Measurements from ENCODE around the gene DDX5.

Gene DDX5

DNA sequence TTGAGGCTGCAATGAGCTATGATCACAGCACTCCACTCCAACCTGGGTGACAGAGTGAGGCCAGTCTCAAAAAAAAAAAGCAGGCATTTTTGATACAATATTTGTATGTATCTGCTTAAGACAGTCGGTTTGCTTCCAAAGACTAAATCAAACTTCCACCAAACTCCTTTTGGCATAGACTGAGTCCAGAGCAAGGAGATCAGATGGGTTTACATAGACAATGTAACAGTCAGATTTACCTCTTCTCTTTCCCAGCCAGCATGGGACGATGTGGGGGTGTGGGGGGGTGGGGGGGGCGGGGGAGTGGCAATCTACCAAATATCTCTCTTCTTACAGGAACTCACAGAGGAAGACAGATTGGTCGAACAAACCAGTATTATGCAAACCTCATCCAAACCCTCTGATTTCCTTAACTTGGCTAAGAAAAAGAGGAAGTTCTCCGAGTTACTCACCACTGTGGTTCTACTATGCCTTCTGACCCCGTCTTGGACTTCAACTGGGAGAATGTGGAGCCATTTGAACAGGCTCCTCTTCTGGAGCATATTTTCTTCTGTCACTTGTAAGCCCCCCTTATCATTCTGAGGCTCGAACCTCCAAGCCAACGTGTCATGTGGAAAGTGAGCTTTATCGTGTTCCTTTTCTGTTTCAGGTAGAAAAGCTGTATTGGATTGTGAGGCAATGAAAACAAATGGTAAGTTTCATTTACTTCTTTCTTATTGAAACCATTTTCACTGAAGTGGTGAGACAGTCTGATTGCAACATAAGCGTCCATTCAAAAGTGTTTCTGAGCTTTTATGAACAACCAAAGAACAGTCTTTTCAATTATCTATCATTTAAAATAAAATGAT, 57.2 kb downstream of the DDX5 start, which contains the start of gene MILR1:
TSS of gene MILR1 (plus strand) at position 451 of the 848 bp plus-strand sequence. CDS start at position 505, 54 bp downstream.
- no peak for DNase-seq (ENCODE audit: extremely low read depth in 1 of 2, low read depth in 1 of 2)

Measured in activated CD8-positive, alpha-beta memory T cell treated with anti-CD3 and anti-CD28 coated beads for 1 hour (primary cell).